CD1c-positive myeloid dendritic cell (primary cell): ENCODE results near the gene POLG2.
"Not testable (repeated sequence)": the region's sequence is repeated elsewhere in the genome, so short reads cannot be mapped to it uniquely, and the experiment has no call there.

ENCODE experiments used
- DNase-seq: peaks from one replicate; pipeline ENCODE4 v3.0.0-alpha.2; 2016; ENCODE audit errors: extremely low spot score

POLG2 gene

DNA sequence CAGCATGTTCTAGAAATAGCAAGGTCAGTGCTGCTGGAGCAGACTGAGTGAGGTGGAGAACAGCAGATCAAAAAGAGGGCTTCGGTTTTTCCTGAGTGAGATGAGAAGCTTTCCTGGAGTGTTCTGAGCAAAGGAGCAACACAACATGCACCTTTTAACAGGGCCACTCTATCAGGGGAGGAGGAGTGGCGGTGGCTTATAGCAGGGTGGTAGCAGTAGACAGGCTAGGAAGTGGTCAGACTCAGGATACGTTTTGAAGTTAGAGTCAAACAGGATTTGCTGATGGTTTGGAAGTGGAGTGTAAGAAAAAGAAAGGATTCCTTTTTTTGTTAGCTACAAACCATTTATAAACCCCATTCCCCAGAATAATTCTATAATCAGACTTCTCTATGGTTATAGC lies 12.5 kb downstream of the POLG2 start:
- DNase-seq: no peak

DNA sequence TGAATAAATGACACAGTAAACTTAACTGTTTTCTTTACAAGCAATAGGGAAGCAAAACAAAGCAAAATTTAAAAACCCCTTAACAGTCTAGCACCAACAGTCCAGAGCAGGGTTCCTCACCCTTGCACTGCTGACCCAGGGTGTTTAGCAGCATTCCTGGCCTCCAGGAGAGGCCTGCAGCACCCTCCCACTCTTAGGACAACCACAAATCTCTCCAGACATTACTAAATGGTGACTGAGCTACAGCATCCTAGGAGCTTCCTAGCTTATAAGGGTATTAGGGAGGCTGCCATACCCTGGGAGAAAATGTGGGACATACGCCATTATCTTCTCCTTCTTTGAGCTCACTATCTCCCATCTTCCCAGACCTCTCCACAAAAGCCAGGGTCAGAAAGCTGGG lies 15.9 kb downstream of the POLG2 start:
- no peak for DNase-seq

DNA sequence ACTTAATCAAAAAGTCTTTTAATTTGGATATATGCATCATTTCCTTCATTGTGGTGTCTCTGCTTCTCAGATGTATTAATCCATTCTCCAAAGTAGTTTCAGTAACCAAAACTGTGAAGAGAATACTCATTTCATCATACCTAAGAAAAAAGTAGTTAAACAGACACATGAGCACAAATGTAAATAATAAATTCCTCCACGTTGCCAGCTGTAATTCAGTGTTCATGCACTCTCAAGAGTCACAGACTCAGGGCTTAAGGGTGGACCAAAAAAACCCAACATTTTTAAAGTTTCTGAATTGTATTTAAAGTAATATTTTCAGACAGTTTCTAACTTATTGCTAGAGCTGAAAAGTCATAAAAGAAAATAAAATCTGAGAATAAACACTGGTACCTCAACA lies 19.0 kb downstream of the POLG2 start:
- no peak for DNase-seq

DNA sequence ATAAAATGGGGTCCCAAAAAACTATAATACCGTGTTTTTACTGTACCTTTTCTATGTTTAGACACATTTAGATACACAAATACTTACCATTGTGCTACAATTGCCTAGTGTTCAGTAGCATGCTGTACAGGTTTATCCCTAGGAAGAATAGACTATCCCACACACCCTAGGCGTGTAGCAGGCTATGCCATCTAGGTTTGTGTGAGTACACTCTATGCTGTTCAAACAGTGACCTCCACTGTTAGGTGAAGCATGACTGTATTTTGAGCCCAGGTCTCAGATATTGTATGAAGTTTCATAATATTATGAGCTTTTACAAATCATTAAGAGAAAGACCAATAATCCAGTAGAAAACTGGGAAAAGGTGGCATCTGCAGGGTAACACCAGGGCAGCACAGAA lies 24.3 kb downstream of the POLG2 start:
- DNase-seq: no peak

DNA sequence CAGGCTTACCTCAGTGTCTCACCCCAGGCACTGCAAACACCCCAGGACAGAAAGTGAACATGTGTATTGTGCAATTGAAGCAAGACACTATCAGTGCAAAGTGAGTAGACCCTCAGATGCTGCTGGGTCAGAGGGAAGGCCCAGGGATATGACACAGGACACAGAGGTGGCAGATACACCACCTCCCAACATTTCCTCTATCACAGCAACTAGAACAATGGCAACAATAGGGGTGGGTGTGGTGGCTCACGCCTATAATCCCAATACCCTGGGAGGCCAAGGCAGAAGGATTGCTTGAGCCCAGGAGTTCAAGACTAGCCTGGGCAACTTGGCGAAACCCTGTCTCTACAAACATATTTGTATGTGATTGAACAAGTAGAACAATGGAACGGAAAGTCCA lies 25.4 kb downstream of the POLG2 start:
- DNase-seq: no peak

DNA sequence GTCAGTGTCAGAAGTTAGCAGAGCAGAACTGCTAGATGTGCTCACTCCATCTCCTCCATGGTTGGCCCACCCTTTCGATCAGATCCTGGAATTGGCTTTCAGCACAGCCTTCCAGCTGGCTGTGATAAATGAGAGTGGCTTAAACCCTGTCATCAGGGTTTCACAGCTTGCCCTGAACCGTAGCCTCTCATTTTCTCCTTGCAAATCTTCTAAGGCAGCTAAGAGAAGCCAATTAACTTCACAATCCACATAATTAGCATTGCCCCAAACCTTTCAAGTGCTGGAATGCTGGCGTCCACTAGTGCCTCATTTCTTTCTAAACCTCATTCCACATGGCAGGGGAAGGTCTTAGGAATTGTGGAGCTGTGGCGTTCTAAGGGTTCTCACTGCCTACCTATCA lies 26.2 kb downstream of the POLG2 start:
- no peak for DNase-seq

GRCh38 chr17:64466834-64467233 lies 30.0 kb downstream of the POLG2 start:
- DNase-seq: not testable (repeated sequence)

- DNase-seq: no peak
Observed at GRCh38 chr17:64466019-64466735, 30.7 kb downstream of the POLG2 start.

GRCh38 chr17:64461788-64462187 lies 35.1 kb downstream of the POLG2 start:
- DNase-seq: no peak

DNA sequence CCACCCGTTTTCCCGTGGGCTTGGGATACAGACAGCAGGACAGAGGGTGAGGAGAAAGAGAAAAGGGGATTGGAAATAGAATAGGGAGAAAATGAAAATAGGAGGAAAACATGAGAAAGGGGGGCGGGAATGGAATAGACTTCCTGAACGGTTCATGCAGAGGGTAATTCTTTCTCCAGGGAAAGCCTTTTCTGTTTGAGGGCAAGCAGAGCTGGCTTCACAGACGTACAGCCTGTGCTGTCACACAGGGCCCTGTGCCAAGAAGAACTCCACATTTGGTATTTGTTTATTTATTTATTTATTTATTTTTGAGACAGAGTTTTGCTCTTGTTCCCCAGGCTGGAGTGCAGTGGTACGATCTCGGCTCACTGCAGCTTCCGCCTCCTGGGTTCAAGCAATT lies 35.9 kb downstream of the POLG2 start:
- no peak for DNase-seq

GRCh38 chr17:64459818-64460217 lies 37.0 kb downstream of the POLG2 start:
- not testable (repeated sequence) for DNase-seq

GRCh38 chr17:64459284-64459747 lies 37.5 kb downstream of the POLG2 start:
- DNase-seq: no peak

DNA sequence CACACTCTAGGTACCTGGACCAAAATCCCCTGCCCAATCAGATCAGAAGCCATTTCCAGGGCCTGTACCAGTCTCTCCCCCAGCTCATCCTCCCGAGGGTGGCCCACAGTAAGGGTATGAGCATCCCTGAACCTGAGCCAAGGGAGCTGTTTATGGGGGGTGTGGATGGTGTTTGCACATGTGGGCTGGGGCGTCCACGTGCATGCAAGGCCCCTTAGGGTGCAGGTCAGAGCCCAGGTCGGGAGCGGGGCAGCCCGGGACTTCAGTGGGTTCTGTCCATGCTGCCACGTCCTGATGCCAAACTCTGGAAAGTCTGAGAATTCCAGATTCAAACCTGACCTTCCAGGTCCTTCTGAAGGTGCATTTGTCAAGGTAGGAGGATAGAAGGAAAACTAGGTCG lies 38.1 kb downstream of the POLG2 start:
- no peak for DNase-seq

GRCh38 chr17:64457156-64457555 lies 39.7 kb downstream of the POLG2 start:
- no peak for DNase-seq

- peak; percentile 83 for DNase-seq
Observed at GRCh38 chr17:64455993-64456885, 40.6 kb downstream of the POLG2 start.

DNA sequence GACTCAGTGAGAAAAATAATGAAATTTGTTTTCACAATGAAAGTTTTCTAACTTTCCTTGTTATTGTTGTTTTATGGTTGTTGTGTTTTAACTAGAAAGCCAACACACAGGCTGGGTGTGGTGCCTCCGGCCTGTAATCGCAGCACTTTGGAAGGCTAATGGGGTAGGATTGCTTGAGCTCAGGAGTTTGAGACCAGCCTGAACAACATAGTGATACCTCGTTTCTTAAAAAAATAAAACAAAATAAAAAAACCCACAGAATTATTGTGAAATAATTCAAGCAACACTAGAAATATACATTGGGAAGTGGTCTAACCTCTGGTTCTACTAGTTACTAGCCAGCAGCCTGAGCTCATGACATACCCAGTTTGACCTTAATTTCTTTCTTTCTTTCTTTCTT lies 47.3 kb downstream of the POLG2 start:
- peak; percentile 53 for DNase-seq

DNA sequence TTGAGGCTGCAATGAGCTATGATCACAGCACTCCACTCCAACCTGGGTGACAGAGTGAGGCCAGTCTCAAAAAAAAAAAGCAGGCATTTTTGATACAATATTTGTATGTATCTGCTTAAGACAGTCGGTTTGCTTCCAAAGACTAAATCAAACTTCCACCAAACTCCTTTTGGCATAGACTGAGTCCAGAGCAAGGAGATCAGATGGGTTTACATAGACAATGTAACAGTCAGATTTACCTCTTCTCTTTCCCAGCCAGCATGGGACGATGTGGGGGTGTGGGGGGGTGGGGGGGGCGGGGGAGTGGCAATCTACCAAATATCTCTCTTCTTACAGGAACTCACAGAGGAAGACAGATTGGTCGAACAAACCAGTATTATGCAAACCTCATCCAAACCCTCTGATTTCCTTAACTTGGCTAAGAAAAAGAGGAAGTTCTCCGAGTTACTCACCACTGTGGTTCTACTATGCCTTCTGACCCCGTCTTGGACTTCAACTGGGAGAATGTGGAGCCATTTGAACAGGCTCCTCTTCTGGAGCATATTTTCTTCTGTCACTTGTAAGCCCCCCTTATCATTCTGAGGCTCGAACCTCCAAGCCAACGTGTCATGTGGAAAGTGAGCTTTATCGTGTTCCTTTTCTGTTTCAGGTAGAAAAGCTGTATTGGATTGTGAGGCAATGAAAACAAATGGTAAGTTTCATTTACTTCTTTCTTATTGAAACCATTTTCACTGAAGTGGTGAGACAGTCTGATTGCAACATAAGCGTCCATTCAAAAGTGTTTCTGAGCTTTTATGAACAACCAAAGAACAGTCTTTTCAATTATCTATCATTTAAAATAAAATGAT lies 48.0 kb downstream of the POLG2 start, which contains the start of gene MILR1:
MILR1 (plus strand) TSS at position 451 of the 848 bp plus-strand sequence; CDS start at position 505, 54 bp downstream.
- DNase-seq: peak; percentile 95

DNA sequence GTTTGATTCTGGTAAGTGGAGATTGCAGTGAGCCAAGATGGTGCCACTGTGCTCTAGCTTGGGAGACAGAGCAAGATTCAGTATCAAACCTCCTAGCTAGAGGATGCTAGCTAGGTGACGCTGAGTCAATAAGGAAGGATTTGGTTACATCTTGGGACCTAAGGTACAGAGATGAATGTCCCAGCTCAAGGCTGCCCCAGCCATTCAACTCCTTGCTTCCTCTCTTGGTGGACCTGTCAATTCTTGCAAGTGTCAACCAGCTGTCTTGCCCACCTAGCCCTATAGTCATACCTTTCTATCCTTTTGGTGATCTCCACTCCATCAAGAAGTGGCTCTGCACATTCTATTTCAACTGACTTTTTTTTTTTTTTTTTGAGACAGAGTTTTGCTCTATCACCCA lies 49.3 kb downstream of the POLG2 start:
- no peak for DNase-seq

DNA sequence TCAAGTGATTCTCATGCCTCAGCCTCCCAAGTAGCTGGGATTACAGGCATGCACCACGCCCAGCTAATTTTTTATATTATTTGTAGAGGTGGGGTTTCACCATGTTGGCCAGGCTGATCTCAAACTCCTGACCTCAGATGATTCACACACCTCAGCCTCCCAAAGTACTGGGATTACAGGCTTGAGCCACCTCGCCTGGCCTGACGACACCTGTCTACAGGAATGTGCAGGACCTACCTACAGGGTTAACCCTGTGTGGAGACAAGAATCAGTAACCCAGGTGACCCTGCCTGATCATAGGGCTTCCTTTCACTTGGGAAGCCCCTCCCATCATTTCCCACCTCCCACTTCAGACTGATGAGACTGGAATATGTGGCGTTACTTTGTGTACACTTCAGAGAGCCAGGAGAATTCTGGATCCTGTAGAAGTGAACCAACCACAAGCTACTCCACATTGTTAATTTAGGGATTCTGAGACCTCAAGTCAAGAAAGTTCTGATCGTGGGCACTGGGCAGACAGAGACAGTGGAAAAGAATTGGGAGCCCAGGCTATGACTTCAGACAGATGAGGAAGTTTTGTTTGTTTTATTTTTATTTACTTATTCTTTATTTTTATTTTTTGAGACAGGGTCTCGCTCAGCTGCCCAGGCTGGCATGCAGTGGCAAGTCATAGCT lies 53.6 kb downstream of the POLG2 start:
- DNase-seq: no peak

- DNase-seq: no peak
Observed at GRCh38 chr17:64442541-64442971, 54.3 kb downstream of the POLG2 start.
